T-helper 17 cell (primary cell): ENCODE measurements around the gene TGFBI. TPM values are rescaled to one million over a fixed set of nuclear protein-coding genes. Genes with fewer than 3 reads are reported as not detected.

Experiments
- total RNA-seq, 4 donors: library from RNA in 2 of 4; stranded (reverse) in 2 of 4; gene quantifications; one replicate each; pipeline ENCODE4 v1.2.3 and lab custom pipeline; 2022 to 2026

The TGFBI gene
- total RNA-seq, 2 donors from 2014 or later: 6.6 to 8.6 TPM

Other genes with a start within 250 kb of the TGFBI start
- not detected for gene SLC25A48, start 194.3 kb upstream of the TGFBI start, total RNA-seq
- gene IL9, start 133.1 kb upstream of the TGFBI start, total RNA-seq: not detected
- gene LECT2, start 74.0 kb upstream of the TGFBI start, total RNA-seq: not detected
- gene SMAD5, start 103.9 kb downstream of the TGFBI start, total RNA-seq: 10 to 100 TPM; 12.5 to 18.1 TPM
- not detected for gene SMIM32, start 164.2 kb downstream of the TGFBI start, total RNA-seq